OCI-M1 (cell line): ENCODE data around the gene PRPF8.
"Not testable (repeated sequence)": the region's sequence is repeated elsewhere in the genome, so short reads cannot be mapped to it uniquely, and the experiment has no call there.

Experiments used
- DNase-seq: peaks from one replicate; lab custom pipeline; 2025; lab: John Stamatoyannopoulos, UW

PRPF8 gene

GRCh38 chr17:1716076-1716911 lies 31.6 kb upstream of the PRPF8 start:
- peak; percentile 99 for DNase-seq

DNA sequence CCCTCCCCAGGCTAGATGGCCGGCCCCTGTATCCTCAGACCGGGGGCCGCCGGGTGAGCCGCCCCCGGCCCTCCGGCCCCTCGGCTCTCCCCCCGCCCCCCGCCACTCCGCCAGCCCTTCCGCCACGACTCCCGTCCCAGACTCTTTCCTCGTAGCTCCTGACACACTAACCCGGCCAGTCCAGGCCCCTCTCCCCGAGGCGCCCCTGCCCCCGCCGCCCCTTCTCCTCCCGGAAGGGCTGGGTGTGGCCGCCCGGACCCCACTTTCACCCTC lies 31.1 kb upstream of the PRPF8 start:
- DNase-seq: no peak

- peak; percentile 69 for DNase-seq
These were observed 30.5 kb upstream of the PRPF8 start for GRCh38 chr17:1714980-1715802.

GRCh38 chr17:1714427-1714979 lies 29.8 kb upstream of the PRPF8 start:
- peak; percentile 85 for DNase-seq

DNA sequence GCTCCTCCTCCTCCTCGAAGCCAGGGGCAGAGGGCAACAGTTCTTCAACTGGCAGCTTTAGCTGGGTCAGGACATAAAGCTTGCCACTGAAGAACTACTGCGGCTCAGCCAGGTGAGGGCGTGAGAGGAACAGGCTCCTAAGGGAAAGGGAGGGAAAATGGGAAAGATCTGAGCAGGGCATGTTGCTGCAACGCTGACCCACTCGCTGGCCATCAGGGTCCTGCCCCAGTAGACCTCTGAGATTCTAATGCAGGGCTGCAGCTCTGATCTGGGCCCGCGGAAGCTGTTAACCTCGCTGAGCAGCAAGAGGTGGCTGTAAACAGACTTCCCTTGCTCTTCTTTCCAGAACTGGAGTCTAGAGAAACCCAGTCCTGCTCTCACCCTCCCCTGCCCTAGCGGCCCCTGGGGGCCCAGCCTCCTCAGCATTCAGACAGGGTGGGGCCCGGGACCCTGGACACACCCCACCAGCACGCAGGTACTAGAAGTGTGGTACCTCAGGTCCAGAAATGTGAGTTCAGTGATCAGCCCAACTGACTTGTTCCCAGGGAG lies 29.3 kb upstream of the PRPF8 start:
- DNase-seq: peak; percentile 58

GRCh38 chr17:1713160-1713877 lies 28.7 kb upstream of the PRPF8 start:
- no peak for DNase-seq

- DNase-seq: no peak
These were observed 27.6 kb upstream of the PRPF8 start for GRCh38 chr17:1712271-1712670.

- no peak for DNase-seq
These were observed 27.1 kb upstream of the PRPF8 start for GRCh38 chr17:1711804-1712203.

DNA sequence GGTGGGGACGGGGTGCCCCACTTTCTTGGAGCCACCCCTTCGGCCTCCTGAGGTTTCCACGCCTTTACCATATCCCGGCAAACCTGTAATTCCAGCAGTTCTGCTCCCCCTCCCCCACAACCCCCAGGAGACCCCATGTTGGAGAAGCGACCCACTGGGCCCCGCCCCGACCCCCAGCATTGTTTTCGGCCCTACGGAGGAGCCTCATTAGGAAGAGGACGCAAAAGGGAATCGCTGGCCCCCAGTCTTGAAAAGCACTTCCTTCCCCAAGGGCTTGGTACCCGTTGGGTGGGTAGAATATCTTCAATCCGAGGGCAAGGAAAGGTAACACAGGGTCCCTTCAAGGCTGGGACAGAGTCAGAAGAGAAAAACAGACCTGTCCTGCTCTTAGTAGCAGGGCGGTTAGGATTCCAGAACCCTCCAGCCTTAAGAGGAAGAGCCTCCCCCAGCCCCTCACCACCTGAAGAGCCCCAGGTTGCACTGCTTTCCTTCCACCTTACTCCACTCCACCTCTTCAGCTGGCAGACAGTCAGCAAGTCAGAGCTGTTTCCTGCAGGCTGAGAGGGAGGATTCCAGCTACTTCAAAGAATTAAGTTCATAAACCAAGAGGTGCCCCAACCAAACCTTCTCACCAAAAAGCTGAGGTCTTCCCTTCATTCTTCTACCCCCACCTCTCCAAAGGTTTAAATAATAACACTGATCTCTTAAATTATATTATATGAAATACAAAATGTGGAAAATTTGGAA lies 26.3 kb upstream of the PRPF8 start:
- DNase-seq: no peak

DNA sequence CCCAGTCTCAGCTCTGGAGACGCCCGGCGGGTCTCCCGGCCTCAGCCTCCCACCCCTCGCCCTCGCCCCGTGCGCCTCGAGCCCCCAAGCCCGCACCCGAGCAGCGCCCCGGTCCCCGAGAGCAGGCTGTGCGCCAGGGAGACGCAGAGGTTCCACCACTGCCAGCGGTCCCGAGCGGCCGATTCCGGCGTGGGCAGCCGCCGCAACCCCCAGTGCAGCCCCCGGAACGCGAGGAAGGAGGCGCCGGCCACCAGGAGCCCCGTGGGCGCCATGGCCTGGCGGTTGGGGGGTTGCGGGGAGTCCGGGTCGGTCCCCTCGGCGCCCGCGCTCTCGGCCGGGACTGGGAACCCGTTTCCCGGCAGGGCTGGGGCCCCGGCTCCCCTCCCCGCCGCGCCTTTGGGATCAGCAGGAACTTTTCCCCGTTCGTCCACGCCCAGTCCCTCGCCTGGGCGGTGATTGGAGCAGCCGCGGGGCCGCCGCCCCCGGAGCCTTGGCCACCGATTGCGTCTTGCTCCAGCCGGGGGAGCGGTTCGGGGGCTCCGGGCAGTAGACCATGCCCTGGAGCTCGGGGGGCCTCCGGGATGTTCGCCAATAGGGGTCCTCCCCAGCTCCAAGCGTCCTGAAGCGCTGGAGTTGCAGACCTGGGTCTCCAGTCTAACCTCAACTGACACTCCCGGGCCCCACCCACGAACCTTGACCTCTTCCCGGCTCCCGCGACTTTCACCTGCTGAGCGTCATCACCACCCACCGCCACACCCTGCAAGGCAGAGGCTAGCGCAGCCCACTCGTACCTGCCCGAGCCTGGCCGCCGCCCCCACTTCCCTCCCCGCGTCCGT lies 25.5 kb upstream of the PRPF8 start, which contains the start of gene TLCD2:
TSS of gene TLCD2 (minus strand) at position 407 of the 836 bp plus-strand sequence. CDS start at position 272, 135 bp downstream.
- peak; percentile 24 for DNase-seq

DNA sequence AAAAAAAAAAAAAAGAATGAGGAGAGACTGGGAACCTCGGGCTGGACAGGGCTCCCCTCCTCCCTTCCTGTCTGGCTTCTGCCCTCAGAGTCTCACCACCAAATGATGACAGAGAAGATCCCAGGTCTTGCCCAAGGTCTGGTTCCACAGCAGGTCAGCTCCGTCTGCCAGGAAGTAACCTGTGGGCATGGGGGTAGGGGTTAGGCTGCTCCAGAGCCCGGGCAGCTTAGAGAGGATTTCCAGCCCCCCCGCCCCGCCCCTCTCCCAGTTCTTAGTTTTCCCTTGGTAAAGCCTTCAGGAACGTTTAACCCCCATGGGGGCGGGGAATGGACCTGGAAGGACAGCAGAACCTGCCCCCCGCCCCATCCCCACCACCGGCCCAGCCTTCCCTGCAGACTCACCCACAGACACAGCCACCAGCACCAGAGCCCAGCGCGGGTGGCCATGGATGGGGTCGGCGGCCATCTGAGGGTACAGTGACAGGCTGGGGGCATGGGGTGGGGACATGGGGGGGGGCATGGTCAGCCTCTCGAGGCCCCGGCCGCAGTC lies 24.8 kb upstream of the PRPF8 start:
- DNase-seq: no peak

GRCh38 chr17:1708791-1709346 lies 24.2 kb upstream of the PRPF8 start:
- not testable (repeated sequence) for DNase-seq

- DNase-seq: no peak
These were observed 22.4 kb upstream of the PRPF8 start for GRCh38 chr17:1707107-1707506.

DNA sequence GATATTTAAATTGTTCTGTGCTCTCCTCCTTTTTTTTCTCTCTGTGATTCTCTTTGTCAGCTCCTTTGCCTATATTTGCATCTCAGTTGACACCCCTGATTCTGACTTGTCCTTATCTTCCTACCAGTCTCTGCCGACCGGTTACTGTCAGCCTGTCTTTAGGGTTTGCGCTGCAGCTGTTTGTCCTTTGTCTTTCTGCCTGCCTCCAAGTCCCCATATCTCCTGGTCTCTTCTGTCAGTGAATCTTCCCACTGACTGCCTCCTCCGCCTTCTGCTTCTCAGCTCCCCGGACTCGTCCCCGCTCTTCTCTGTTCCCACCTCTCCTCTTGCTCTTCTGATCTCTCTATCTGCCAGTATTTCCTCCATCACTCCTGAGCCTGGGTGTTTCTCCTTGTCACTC lies 20.3 kb upstream of the PRPF8 start:
- peak; percentile 68 for DNase-seq

DNA sequence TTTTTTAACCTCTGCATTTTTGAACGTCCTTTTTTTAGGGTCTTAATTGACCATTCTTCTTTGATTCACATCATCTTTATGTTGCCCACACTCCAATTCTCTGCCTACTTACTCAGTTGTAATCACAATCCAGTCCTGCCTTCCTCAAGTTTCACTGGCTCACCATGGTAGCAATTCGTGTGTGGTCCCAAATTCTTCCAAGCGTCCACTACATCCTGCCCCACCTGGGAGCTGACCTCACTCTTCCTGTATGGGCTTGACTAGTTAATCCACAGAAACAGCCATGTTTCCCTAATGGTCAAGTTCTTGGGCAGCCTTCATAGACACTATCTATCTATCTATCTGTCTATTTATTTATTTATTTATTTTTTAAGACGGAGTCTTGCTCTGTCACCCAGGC lies 18.4 kb upstream of the PRPF8 start:
- DNase-seq: no peak

DNA sequence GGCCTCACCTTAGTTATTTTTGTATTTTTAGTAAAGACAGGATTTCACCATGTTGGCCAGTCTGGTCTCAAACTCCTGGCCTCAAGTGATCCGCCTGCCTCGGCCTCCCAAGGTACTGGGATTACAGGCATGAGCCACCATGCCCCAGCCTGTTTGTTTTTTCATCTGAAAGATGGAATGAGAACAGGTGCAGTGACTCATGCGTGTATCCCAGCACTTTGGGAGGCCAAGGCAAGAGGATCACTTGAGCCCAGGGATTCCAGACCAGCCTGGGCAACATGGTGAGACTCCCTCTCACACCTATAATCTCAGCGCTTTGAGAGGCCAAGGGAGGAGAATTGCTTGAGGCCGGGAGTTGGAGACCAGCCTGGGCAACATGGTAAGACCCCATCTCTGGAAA lies 15.2 kb upstream of the PRPF8 start:
- DNase-seq: not testable (repeated sequence)

DNA sequence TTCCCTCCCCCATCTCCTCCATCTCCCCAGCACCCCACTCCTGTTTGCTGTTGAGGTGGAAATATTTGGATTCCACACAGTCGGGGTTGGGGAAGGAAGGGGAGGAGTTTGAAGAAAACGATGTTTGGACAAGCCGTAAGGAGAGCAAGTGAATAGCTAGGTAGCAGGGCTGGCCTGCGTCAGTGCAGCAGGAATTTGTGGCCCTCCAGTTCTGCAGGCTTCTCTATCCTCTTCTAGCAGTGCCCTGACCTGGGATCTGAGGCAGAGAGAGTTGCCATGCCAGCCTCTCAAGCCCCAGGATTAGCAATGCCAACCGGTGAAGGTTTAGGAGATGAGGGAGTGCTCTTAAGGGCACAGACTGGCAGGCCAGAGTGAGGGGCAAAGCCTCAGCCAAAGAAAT lies 13.0 kb upstream of the PRPF8 start:
- DNase-seq: no peak

- DNase-seq: no peak
These were observed 10.7 kb upstream of the PRPF8 start for GRCh38 chr17:1695365-1695764.

GRCh38 chr17:1693339-1693738 lies 8.7 kb upstream of the PRPF8 start:
- no peak for DNase-seq
